GM23338 (cell line): Measurements from ENCODE around the gene POGZ. TPM values are rescaled to one million over a fixed set of nuclear protein-coding genes. Genes with fewer than 3 reads are reported as not detected.

Experiments used
- ATAC-seq: fragments of 200-7000 bp; cut with Tn5 transposase; 3 replicates; pipeline ENCODE4 v1.9.1; 2020
- DNase-seq: peaks from one replicate; pipeline ENCODE4 v3.0.0-alpha.2; 2015; ENCODE audit warnings: low spot score
- H2AFZ ChIP-seq: fragments of 200-600 bp; sonication (generic); 2 replicates; pipeline ENCODE4 v1.8.0; 2016; ENCODE audit warnings: antibody characterized with exemption, mild to moderate bottlenecking, moderate library complexity
- H3F3A ChIP-seq: fragments of 200-600 bp; sonication (generic); replicated peaks from 2 replicates; pipeline ENCODE4 v1.8.0; 2017; ENCODE audit warnings: antibody characterized with exemption, mixed run types, low read depth
- H3K27ac ChIP-seq: fragments of 200-600 bp; sonication (generic); 2 replicates; pipeline ENCODE4 v1.6.1; 2016; ENCODE audit warnings: low read depth
- H3K27me3 ChIP-seq: fragments of 200-600 bp; sonication (generic); 2 replicates; pipeline ENCODE4 v1.8.0; 2016; ENCODE audit warnings: mild to moderate bottlenecking, mixed run types, moderate library complexity; ENCODE audit not compliant: insufficient read depth
- H3K36me3 ChIP-seq: fragments of 200-600 bp; sonication (generic); 2 replicates; pipeline ENCODE4 v1.8.0; 2016; ENCODE audit warnings: mild to moderate bottlenecking; ENCODE audit not compliant: insufficient read depth
- H3K4me1 ChIP-seq: fragments of 200-600 bp; sonication (generic); 2 replicates; pipeline ENCODE4 v1.8.0; 2016; ENCODE audit warnings: mild to moderate bottlenecking, moderate library complexity; ENCODE audit not compliant: insufficient read depth
- H3K4me2 ChIP-seq: fragments of 200-600 bp; sonication (generic); 2 replicates; pipeline ENCODE4 v1.7.1; 2017; ENCODE audit warnings: mixed run types
- H3K4me3 ChIP-seq: fragments of 200-600 bp; sonication (generic); 2 replicates; pipeline ENCODE4 v1.6.1; 2016; ENCODE audit warnings: mixed run types
- H3K79me2 ChIP-seq: fragments of 200-600 bp; sonication (generic); replicated peaks from 2 replicates; pipeline ENCODE4 v1.8.0; 2017; ENCODE audit warnings: mild to moderate bottlenecking; ENCODE audit not compliant: insufficient read depth
- H3K9me2 ChIP-seq: fragments of 200-600 bp; sonication (generic); 2 replicates; pipeline ENCODE4 v1.8.0; 2017; ENCODE audit not compliant: insufficient read depth
- H4K20me1 ChIP-seq: fragments of 200-600 bp; sonication (generic); replicated peaks from 2 replicates; pipeline ENCODE4 v1.8.0; 2017; ENCODE audit warnings: mild to moderate bottlenecking; ENCODE audit not compliant: insufficient read depth
- H3K27ac Mint-ChIP-seq: 2 replicates; pipeline ENCODE4 v1.8.0; 2020; ENCODE audit warnings: inconsistent platforms, mild to moderate bottlenecking, moderate library complexity, mixed read lengths
- H3K27me3 Mint-ChIP-seq: 3 replicates; pipeline ENCODE4 v1.8.0; 2022; ENCODE audit warnings: low read depth, mild to moderate bottlenecking, moderate library complexity, mixed read lengths, inconsistent platforms; ENCODE audit not compliant: insufficient read depth, poor library complexity
- H3K36me3 Mint-ChIP-seq: 3 replicates; pipeline ENCODE4 v1.8.0; 2021; ENCODE audit warnings: low read depth, mild to moderate bottlenecking, inconsistent platforms, moderate library complexity, mixed read lengths
- H3K4me1 Mint-ChIP-seq: 3 replicates; pipeline ENCODE4 v1.8.0; 2020; ENCODE audit warnings: mild to moderate bottlenecking, inconsistent platforms, mixed read lengths
- H3K4me3 Mint-ChIP-seq: 3 replicates; pipeline ENCODE4 v1.8.0; 2021; ENCODE audit warnings: moderate library complexity, mild to moderate bottlenecking, inconsistent platforms, mixed read lengths
- H3K9me3 Mint-ChIP-seq: 3 replicates; pipeline ENCODE4 v1.8.0; 2020; ENCODE audit warnings: moderate library complexity, mild to moderate bottlenecking, inconsistent platforms, mixed read lengths
- CREB1 ChIP-seq: fragments of 250-450 bp; sonication (Bioruptor Pico); IDR thresholded peaks from 2 replicates; pipeline ENCODE4 v1.5.0; 2020; ENCODE audit warnings: low read depth, mild to moderate bottlenecking, moderate library complexity
- EZH2 ChIP-seq: fragments of 200-600 bp; sonication (generic); IDR thresholded peaks from one replicate; pipeline ENCODE4 v1.8.0; 2017; ENCODE audit warnings: antibody characterized with exemption, mild to moderate bottlenecking, low read depth; ENCODE audit not compliant: unreplicated experiment
- EZH2phosphoT487 ChIP-seq: fragments of 200-600 bp; sonication (generic); IDR thresholded peaks from one replicate; pipeline ENCODE4 v1.8.1; 2018; ENCODE audit warnings: antibody characterized with exemption; ENCODE audit not compliant: unreplicated experiment
- JUNB ChIP-seq: IDR thresholded peaks from one replicate; pipeline ENCODE4 v1.6.1; 2016; ENCODE audit warnings: antibody characterized with exemption; ENCODE audit not compliant: unreplicated experiment
- NANOG ChIP-seq: IDR thresholded peaks from 2 replicates; pipeline ENCODE4 v1.6.1; 2016; ENCODE audit warnings: antibody characterized with exemption, borderline replicate concordance
- POLR2AphosphoS5 ChIP-seq: IDR thresholded peaks from 2 replicates; pipeline ENCODE4 v1.6.1; 2016; ENCODE audit warnings: antibody characterized with exemption, low read depth
- STAT1 ChIP-seq: IDR thresholded peaks from one replicate; pipeline ENCODE4 v1.6.1; 2016; ENCODE audit warnings: antibody characterized with exemption; ENCODE audit not compliant: unreplicated experiment
- polyA plus RNA-seq: library from polyadenylated mRNA; unstranded; fragments of >200 nt; fragmentation: Nextera tagmentation; extraction: Ambion mirVana; gene quantifications from 2 replicates; pipeline ENCODE4 v1.2.1, GENCODE V29; 2016
- total RNA-seq: library from RNA; depleted of rRNA; stranded (reverse); fragments of >200 nt; shearing (Covaris generic); gene quantifications from 2 replicates; pipeline ENCODE4 v1.2.3, GENCODE V29; 2014
- TF ChIP-seq, protein P1 (sequence below), 2 experiments: fragments of 200-600 bp in 1 of 2; sonication (generic) in 1 of 2; conservative IDR thresholded peaks; 2 replicates each; pipeline versions ENCODE4 v1.5.1 to v1.6.1; 2016 to 2017; ENCODE audit warnings: antibody characterized with exemption in 2 of 2, low read depth in 2 of 2, mild to moderate bottlenecking in 2 of 2, moderate library complexity in 1 of 2
- TF ChIP-seq, protein P2 (sequence below): IDR thresholded peaks from one replicate; pipeline ENCODE4 v1.6.1; 2018; ENCODE audit warnings: antibody characterized with exemption; ENCODE audit not compliant: unreplicated experiment
- TF ChIP-seq, protein P3 (sequence below): IDR thresholded peaks from 2 replicates; pipeline ENCODE4 v1.6.1; 2016; ENCODE audit warnings: antibody characterized with exemption

The POGZ gene
- total and polyA plus RNA-seq, 2 experiments from 2014 or later = 47.0 to 72.5 TPM

DNA sequence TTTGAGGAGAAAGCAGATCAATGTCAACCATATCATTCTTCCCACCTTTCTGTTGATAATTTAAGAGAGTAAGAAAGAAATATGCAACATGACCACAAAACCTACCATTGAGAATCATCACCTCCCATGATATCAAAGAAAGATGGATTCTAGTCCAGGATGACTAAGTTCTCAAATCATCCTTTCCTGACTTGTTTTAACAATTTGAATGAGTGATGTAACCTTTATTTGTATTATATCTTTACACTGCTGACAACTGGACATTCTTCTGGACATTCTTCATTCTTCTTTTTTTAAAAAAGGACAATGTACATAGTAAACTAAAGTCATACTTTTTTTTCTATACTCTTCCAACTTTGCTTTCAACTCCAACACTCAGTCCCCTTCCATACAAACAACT, 50.4 kb downstream of the POGZ start (continued):
- TF ChIP-seq, protein P1, sequence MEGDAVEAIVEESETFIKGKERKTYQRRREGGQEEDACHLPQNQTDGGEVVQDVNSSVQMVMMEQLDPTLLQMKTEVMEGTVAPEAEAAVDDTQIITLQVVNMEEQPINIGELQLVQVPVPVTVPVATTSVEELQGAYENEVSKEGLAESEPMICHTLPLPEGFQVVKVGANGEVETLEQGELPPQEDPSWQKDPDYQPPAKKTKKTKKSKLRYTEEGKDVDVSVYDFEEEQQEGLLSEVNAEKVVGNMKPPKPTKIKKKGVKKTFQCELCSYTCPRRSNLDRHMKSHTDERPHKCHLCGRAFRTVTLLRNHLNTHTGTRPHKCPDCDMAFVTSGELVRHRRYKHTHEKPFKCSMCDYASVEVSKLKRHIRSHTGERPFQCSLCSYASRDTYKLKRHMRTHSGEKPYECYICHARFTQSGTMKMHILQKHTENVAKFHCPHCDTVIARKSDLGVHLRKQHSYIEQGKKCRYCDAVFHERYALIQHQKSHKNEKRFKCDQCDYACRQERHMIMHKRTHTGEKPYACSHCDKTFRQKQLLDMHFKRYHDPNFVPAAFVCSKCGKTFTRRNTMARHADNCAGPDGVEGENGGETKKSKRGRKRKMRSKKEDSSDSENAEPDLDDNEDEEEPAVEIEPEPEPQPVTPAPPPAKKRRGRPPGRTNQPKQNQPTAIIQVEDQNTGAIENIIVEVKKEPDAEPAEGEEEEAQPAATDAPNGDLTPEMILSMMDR (conservative IDR thresholded peaks at IDR 0.05; ENCODE audit: low read depth in 2 of 2) = no peak
- TF ChIP-seq EZH2phosphoT487 (no peak), CREB1 (no peak)

DNA sequence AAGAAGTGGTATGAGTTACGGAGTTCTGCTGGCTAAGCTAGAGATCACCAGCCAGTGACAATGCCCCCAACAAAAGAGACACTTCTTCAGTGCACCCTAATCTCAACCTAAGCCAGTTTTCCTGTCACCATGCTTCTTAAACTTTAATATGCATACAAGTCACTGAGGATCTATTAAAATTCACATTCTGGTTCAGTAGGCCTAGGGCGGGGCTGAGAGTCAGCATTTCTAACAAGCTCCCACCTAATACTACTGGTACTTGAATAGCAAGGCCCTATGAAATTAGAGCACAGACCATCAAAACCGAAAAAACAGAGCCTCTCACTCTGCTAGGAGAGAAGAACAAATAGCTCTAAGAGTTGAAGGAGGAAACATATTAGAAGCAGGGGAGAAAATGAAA, 52.0 kb downstream of the POGZ start:
- TF ChIP-seq JUNB (no peak), POLR2AphosphoS5 (no peak), EZH2 (no peak), STAT1 (no peak), CREB1 (no peak)
- no peaks in the 10 kb centered on the region for H3K4me1 ChIP-seq
- Mint-ChIP-seq H3K4me3 (no peak overlapping the region), H3K27me3 (peaks cover 4% of the 10 kb centered on the region), H3K27ac (no peak overlapping the region), H3K4me1 (no peaks in the 10 kb centered on the region), H3K36me3 (peaks cover 81% of the 10 kb centered on the region), H3K9me3 (no peaks in the 10 kb centered on the region)
- ATAC-seq (no peak), DNase-seq (no peak)
- no peaks in the 10 kb centered on the region for H3K9me2 ChIP-seq
- peaks cover 77% of the 10 kb centered on the region for H3K36me3 ChIP-seq
- peaks cover 3% of the 10 kb centered on the region; the same call in 1 of the 2 replicates for H3K79me2 ChIP-seq
- H3K4me2 ChIP-seq = no peak overlapping the region
- no peaks in the 10 kb centered on the region for H3K27me3 ChIP-seq
- H2AFZ ChIP-seq = no peak overlapping the region
- peaks cover 26% of the 10 kb centered on the region for H4K20me1 ChIP-seq
- H3F3A ChIP-seq = peaks cover 18% of the 10 kb centered on the region
- H3K27ac ChIP-seq = no peak overlapping the region
- H3K4me3 ChIP-seq = no peak overlapping the region

DNA sequence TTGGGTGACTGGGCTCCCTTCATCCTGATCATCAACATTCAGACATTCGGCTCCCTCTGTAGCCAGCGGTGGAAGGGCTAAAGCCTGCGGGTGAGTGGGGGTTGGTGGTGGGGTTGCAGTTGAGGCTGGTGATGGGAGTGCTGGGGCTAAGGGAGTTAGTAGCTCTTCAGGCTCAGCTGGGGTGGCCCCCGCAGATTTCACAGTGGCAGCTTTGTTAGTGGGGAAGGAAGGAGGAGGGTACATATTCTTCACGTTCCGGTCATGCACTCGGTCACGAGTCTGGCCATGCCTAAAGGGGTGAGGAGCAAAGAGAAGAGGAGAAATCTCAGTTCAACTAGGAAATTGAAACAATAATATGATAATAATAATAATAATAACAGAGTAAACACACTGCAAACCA, 53.1 kb downstream of the POGZ start:
- no peak overlapping the region for H3K27ac Mint-ChIP-seq
- DNase-seq (no peak), ATAC-seq (no peak)
- Histone ChIP-seq H3K4me1 (no peaks in the 10 kb centered on the region), H3K79me2 (peaks cover 3% of the 10 kb centered on the region; the same call in 1 of the 2 replicates), H3K36me3 (peaks cover 77% of the 10 kb centered on the region), H2AFZ (no peak overlapping the region), H4K20me1 (peaks cover 33% of the 10 kb centered on the region), H3K4me3 (no peak overlapping the region), H3F3A (peaks cover 24% of the 10 kb centered on the region), H3K9me2 (no peaks in the 10 kb centered on the region), H3K27ac (no peak overlapping the region), H3K27me3 (no peaks in the 10 kb centered on the region), H3K4me2 (no peak overlapping the region)
- peaks cover 4% of the 10 kb centered on the region for H3K27me3 Mint-ChIP-seq
- H3K4me3 Mint-ChIP-seq = no peak overlapping the region
- peaks cover 81% of the 10 kb centered on the region for H3K36me3 Mint-ChIP-seq
- no peaks in the 10 kb centered on the region for H3K9me3 Mint-ChIP-seq
- H3K4me1 Mint-ChIP-seq = no peaks in the 10 kb centered on the region; the same call in 1 of the 3 replicates
- TF ChIP-seq CREB1 (no peak), POLR2AphosphoS5 (no peak), STAT1 (no peak), NANOG (no peak), EZH2phosphoT487 (no peak)
- TF ChIP-seq, protein P2, sequence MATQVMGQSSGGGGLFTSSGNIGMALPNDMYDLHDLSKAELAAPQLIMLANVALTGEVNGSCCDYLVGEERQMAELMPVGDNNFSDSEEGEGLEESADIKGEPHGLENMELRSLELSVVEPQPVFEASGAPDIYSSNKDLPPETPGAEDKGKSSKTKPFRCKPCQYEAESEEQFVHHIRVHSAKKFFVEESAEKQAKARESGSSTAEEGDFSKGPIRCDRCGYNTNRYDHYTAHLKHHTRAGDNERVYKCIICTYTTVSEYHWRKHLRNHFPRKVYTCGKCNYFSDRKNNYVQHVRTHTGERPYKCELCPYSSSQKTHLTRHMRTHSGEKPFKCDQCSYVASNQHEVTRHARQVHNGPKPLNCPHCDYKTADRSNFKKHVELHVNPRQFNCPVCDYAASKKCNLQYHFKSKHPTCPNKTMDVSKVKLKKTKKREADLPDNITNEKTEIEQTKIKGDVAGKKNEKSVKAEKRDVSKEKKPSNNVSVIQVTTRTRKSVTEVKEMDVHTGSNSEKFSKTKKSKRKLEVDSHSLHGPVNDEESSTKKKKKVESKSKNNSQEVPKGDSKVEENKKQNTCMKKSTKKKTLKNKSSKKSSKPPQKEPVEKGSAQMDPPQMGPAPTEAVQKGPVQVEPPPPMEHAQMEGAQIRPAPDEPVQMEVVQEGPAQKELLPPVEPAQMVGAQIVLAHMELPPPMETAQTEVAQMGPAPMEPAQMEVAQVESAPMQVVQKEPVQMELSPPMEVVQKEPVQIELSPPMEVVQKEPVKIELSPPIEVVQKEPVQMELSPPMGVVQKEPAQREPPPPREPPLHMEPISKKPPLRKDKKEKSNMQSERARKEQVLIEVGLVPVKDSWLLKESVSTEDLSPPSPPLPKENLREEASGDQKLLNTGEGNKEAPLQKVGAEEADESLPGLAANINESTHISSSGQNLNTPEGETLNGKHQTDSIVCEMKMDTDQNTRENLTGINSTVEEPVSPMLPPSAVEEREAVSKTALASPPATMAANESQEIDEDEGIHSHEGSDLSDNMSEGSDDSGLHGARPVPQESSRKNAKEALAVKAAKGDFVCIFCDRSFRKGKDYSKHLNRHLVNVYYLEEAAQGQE = no peak
- TF ChIP-seq, protein P3, sequence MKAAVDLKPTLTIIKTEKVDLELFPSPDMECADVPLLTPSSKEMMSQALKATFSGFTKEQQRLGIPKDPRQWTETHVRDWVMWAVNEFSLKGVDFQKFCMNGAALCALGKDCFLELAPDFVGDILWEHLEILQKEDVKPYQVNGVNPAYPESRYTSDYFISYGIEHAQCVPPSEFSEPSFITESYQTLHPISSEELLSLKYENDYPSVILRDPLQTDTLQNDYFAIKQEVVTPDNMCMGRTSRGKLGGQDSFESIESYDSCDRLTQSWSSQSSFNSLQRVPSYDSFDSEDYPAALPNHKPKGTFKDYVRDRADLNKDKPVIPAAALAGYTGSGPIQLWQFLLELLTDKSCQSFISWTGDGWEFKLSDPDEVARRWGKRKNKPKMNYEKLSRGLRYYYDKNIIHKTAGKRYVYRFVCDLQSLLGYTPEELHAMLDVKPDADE = no peak
